PC-9 (cell line): ENCODE measurements around the gene MACC1. TPM values are rescaled to one million over a fixed set of nuclear protein-coding genes. Genes with fewer than 3 reads are reported as not detected.

Source experiments
- BruUV-seq: library from RNA; stranded (reverse); fragments of 400-500 nt; replicated peaks from 2 replicates; lab custom pipeline; 2021; lab: Mats Ljungman, UMichigan
- CTCF ChIA-PET: fragments of 300-600 bp; sonication (Branson Sonifier 250); formaldehyde crosslinking; loops from one replicate; lab custom pipeline; 2022; ENCODE audit warnings: antibody characterized with exemption; lab: Charles Lee
- POLR2A ChIA-PET: fragments of 300-600 bp; sonication (Branson Sonifier 250); formaldehyde crosslinking; loops from one replicate; lab custom pipeline; 2022; ENCODE audit warnings: antibody characterized with exemption; ENCODE audit not compliant: unreplicated experiment; lab: Charles Lee
- DNase-seq, 2 experiments: peaks; one replicate each; pipeline versions ENCODE4 v3.0.0 to v3.0.0-alpha.2; 2015 to 2022; ENCODE audit warnings: mixed read lengths in 1 of 2
- H2AFZ ChIP-seq: fragments of 200-600 bp; sonication (generic); 2 replicates; pipeline ENCODE4 v1.8.1; 2017; ENCODE audit warnings: antibody characterized with exemption
- H3F3A ChIP-seq: fragments of 200-600 bp; sonication (generic); 2 replicates; pipeline ENCODE4 v1.8.1; 2017; ENCODE audit warnings: antibody characterized with exemption, mild to moderate bottlenecking, low read depth; ENCODE audit not compliant: insufficient read depth
- H3K27ac ChIP-seq: fragments of 200-600 bp; sonication (generic); 2 replicates; pipeline ENCODE4 v1.6.1; 2016; ENCODE audit warnings: mixed run types
- H3K27me3 ChIP-seq: fragments of 200-600 bp; sonication (generic); 2 replicates; pipeline ENCODE4 v1.6.1; 2016; ENCODE audit warnings: low read depth, mixed run types; ENCODE audit not compliant: insufficient read depth
- H3K36me3 ChIP-seq: fragments of 200-600 bp; sonication (generic); 2 replicates; pipeline ENCODE4 v1.6.1; 2016; ENCODE audit warnings: low read depth, mixed run types
- H3K4me1 ChIP-seq: fragments of 200-600 bp; sonication (generic); replicated peaks from 2 replicates; pipeline ENCODE4 v1.6.1; 2016; ENCODE audit warnings: mixed run types; ENCODE audit not compliant: insufficient read depth
- H3K4me2 ChIP-seq: fragments of 200-600 bp; sonication (generic); 2 replicates; pipeline ENCODE4 v1.6.1; 2017; ENCODE audit warnings: mixed run types
- H3K4me3 ChIP-seq: fragments of 200-600 bp; sonication (generic); 2 replicates; pipeline ENCODE4 v1.6.1; 2016; ENCODE audit warnings: mixed run types
- H3K79me2 ChIP-seq: fragments of 200-600 bp; sonication (generic); 2 replicates; pipeline ENCODE4 v1.6.1; 2017; ENCODE audit warnings: low read depth, mixed run types
- H3K9me2 ChIP-seq: fragments of 200-600 bp; sonication (generic); 2 replicates; pipeline ENCODE4 v1.8.1; 2017; ENCODE audit warnings: mild to moderate bottlenecking; ENCODE audit not compliant: insufficient read depth
- H3K9me3 ChIP-seq: fragments of 200-600 bp; sonication (generic); 2 replicates; pipeline ENCODE4 v1.8.1; 2016; ENCODE audit warnings: low read depth; ENCODE audit not compliant: insufficient read depth
- H4K20me1 ChIP-seq: fragments of 200-600 bp; sonication (generic); 2 replicates; pipeline ENCODE4 v1.8.1; 2017; ENCODE audit not compliant: insufficient read depth
- CTCF ChIP-seq: fragments of 200-600 bp; sonication (generic); conservative IDR thresholded peaks from 2 replicates; pipeline ENCODE4 v1.6.1; 2017; ENCODE audit warnings: mixed run types, antibody characterized with exemption, mild to moderate bottlenecking, moderate library complexity
- EZH2 ChIP-seq: fragments of 200-600 bp; sonication (generic); IDR thresholded peaks from 2 replicates; pipeline ENCODE4 v1.8.0; 2017; ENCODE audit warnings: antibody characterized with exemption, low read depth
- intact Hi-C: fragments of 100-400 bp; cut with micrococcal nuclease; formaldehyde crosslinking; loops from one replicate; pipeline ENCODE4 v1.10.0; 2022; ENCODE audit not compliant: unreplicated experiment
- total RNA-seq: library from RNA; stranded (reverse); gene quantifications from 2 replicates; pipeline ENCODE4 v1.2.3, GENCODE V29; 2021

The MACC1 gene
- total RNA-seq, 1 experiment from 2014 or later = 50.8 TPM

- Histone ChIP-seq H2AFZ (no peak overlapping the region), H3K4me1 (peaks cover 70% of the 10 kb centered on the region), H3K4me2 (peak overlapping the region; percentile 90), H3K27me3 (no peaks in the 10 kb centered on the region), H3K4me3 (peak overlapping the region; percentile 67; the same call in 1 of the 2 replicates), H3K79me2 (peaks cover 36% of the 10 kb centered on the region), H3K9me3 (peaks cover 6% of the 10 kb centered on the region; the same call in 1 of the 2 replicates), H3F3A (peaks cover 47% of the 10 kb centered on the region), H3K36me3 (peaks cover 8% of the 10 kb centered on the region), H4K20me1 (no peaks in the 10 kb centered on the region), H3K9me2 (no peaks in the 10 kb centered on the region), H3K27ac (peak overlapping the region; percentile 99)
- intact Hi-C loops = loop anchor here (5.0 kb wide), 2 partner anchors 189 to 246 kb away; no protein-coding TSS in a partner anchor
- CTCF ChIA-PET = no interaction called here
- peak in 1 of 2 experiments; percentile 50 for DNase-seq
- no peak for TF ChIP-seq EZH2
- TF ChIP-seq CTCF = no peak
- TSS peak; percentile 63 for BruUV-seq
- POLR2A ChIA-PET = interaction anchor here (0.6 to 1.1 kb wide), 2 partner anchors 19 to 25 kb away, joined by 3 to 10 read pairs; no protein-coding TSS in a partner anchor
Observed at GRCh38 chr7:20218279-20218678, 1.1 kb upstream of the MACC1 start.

- Histone ChIP-seq H2AFZ (peak overlapping the region; percentile 72), H4K20me1 (no peaks in the 10 kb centered on the region), H3K36me3 (peaks cover 24% of the 10 kb centered on the region), H3K9me3 (peaks cover 10% of the 10 kb centered on the region; the same call in 1 of the 2 replicates), H3K9me2 (no peaks in the 10 kb centered on the region), H3K79me2 (peaks cover 53% of the 10 kb centered on the region), H3K4me2 (peak overlapping the region; percentile 90), H3K4me1 (peaks cover 70% of the 10 kb centered on the region), H3K27me3 (no peaks in the 10 kb centered on the region), H3K27ac (peak overlapping the region; percentile 99), H3F3A (peaks cover 47% of the 10 kb centered on the region), H3K4me3 (peak overlapping the region; percentile 67)
- ChIA-PET CTCF (interaction anchor here (1.0 kb wide), 1 partner anchor 25 kb away, joined by 4 read pairs; no protein-coding TSS in a partner anchor), POLR2A (no interaction called here)
- no peak for DNase-seq
- TF ChIP-seq CTCF = no peak
- TF ChIP-seq EZH2 = no peak
- intact Hi-C loops = loop anchor here (1.0 to 5.0 kb wide), 11 partner anchors 17 to 468 kb away; no protein-coding TSS in a partner anchor
- TSS peak; percentile 51 for BruUV-seq
Observed at GRCh38 chr7:20216406-20217036, 663 bp downstream of the MACC1 start.

GRCh38 chr7:20214921-20215669 is 2.1 kb downstream of the MACC1 start:
- H3K9me2 ChIP-seq = no peaks in the 10 kb centered on the region
- intact Hi-C loops = loop anchor here (5.0 kb wide), 2 partner anchors 192 to 243 kb away; no protein-coding TSS in a partner anchor
- TF ChIP-seq EZH2 (no peak), CTCF (no peak)
- H3K27ac ChIP-seq = peak overlapping the region; percentile 99
- H4K20me1 ChIP-seq = no peaks in the 10 kb centered on the region
- no peaks in the 10 kb centered on the region for H3K27me3 ChIP-seq
- H3K79me2 ChIP-seq = peaks cover 65% of the 10 kb centered on the region
- CTCF ChIA-PET = interaction anchor here (0.5 kb wide), 1 partner anchor 89 kb away, joined by 3 read pairs; no protein-coding TSS in a partner anchor
- peaks cover 13% of the 10 kb centered on the region; the same call in 1 of the 2 replicates for H3K9me3 ChIP-seq
- POLR2A ChIA-PET = interaction anchor here (0.6 kb wide), 1 partner anchor 526 kb away, joined by 3 read pairs; no protein-coding TSS in a partner anchor
- peaks cover 32% of the 10 kb centered on the region for H3K36me3 ChIP-seq
- peak in 1 of 2 experiments; percentile 90 for DNase-seq
- H3K4me3 ChIP-seq = peak overlapping the region; percentile 67
- no peak overlapping the region for H2AFZ ChIP-seq
- peak overlapping the region; percentile 90 for H3K4me2 ChIP-seq
- H3F3A ChIP-seq = peaks cover 37% of the 10 kb centered on the region
- H3K4me1 ChIP-seq = peaks cover 55% of the 10 kb centered on the region
- BruUV-seq = no TSS peak
